K562 (cell line): ENCODE data around the gene PPP4R3A. TPM values are rescaled to one million over a fixed set of nuclear protein-coding genes. Genes with fewer than 3 reads are reported as not detected.
A peak's percentile ranks its signal among the peaks of the same experiment; 100 is the strongest.

Experiments
- ATF1 ChIP-seq, 2 experiments: fragments of 450-650 bp in 1 of 2; IDR thresholded peaks; 2 replicates each; pipeline ENCODE4 v1.6.1; 2016; ENCODE audit warnings: missing compliant biosample characterization in 1 of 2, missing genetic modification characterization in 1 of 2
- BCOR ChIP-seq: fragments of 450-650 bp; IDR thresholded peaks from 2 replicates; pipeline ENCODE4 v1.6.1; 2016
- BHLHE40 ChIP-seq: IDR thresholded peaks from 2 replicates; pipeline ENCODE4 v1.6.1; 2011; ENCODE audit warnings: low read length, improper control_type of control experiment
- C11orf30 ChIP-seq: fragments of 450-650 bp; IDR thresholded peaks from 2 replicates; pipeline ENCODE4 v1.6.1; 2016; ENCODE audit warnings: low read depth, mild to moderate bottlenecking
- HBP1 ChIP-seq: fragments of 450-650 bp; formaldehyde crosslinking; IDR thresholded peaks from 2 replicates; pipeline ENCODE4 v1.4.0; 2022; ENCODE audit warnings: missing genetic modification characterization
- HDGF ChIP-seq: fragments of 450-650 bp; IDR thresholded peaks from 2 replicates; pipeline ENCODE4 v1.6.1; 2016
- HNRNPLL ChIP-seq: fragments of 200-400 bp; formaldehyde crosslinking; IDR thresholded peaks from 2 replicates; pipeline ENCODE4 v1.6.1; 2017; ENCODE audit warnings: low read length, low read depth, mild to moderate bottlenecking; ENCODE audit not compliant: poor library complexity, severe bottlenecking
- MBD1 ChIP-seq: fragments of 250-450 bp; sonication (Bioruptor Pico); IDR thresholded peaks from 2 replicates; pipeline ENCODE4 v1.8.0; 2022; ENCODE audit warnings: inconsistent platforms
- MTF1 ChIP-seq: fragments of 250-450 bp; sonication (Bioruptor Pico); IDR thresholded peaks from 2 replicates; pipeline ENCODE4 v1.9.0; 2021; ENCODE audit warnings: moderate library complexity, mild to moderate bottlenecking, inconsistent platforms, borderline replicate concordance
- RAD51 ChIP-seq: fragments of 450-650 bp; IDR thresholded peaks from 2 replicates; pipeline ENCODE4 v1.7.1; 2016; ENCODE audit warnings: low read depth, mild to moderate bottlenecking, borderline replicate concordance
- RBM25 ChIP-seq: fragments of 200-400 bp; formaldehyde crosslinking; IDR thresholded peaks from 2 replicates; pipeline ENCODE4 v1.6.1; 2018; ENCODE audit warnings: low read length, low read depth, moderate library complexity; ENCODE audit not compliant: severe bottlenecking
- SAFB ChIP-seq: fragments of 200-400 bp; formaldehyde crosslinking; IDR thresholded peaks from 2 replicates; pipeline ENCODE4 v1.6.1; 2017; ENCODE audit warnings: low read depth, low read length, borderline replicate concordance
- TFE3 ChIP-seq: fragments of 450-650 bp; formaldehyde crosslinking; IDR thresholded peaks from 2 replicates; pipeline ENCODE4 v1.4.0; 2020; ENCODE audit warnings: mild to moderate bottlenecking, mixed read lengths
- TRIM25 ChIP-seq: fragments of 450-650 bp; IDR thresholded peaks from 2 replicates; pipeline ENCODE4 v1.7.0; 2016; ENCODE audit warnings: borderline replicate concordance
- TRIM28 ChIP-seq: fragments of 450-650 bp; IDR thresholded peaks from 2 replicates; pipeline ENCODE4 v1.6.1; 2017
- ZNF253 ChIP-seq: fragments of 250-450 bp; sonication (Bioruptor Pico); conservative IDR thresholded peaks from 2 replicates; pipeline ENCODE4 v1.6.1; 2021; ENCODE audit warnings: mild to moderate bottlenecking
- polyA plus RNA-seq, 8 experiments: library from polyadenylated mRNA; depleted of rRNA in 4 of 8; stranded (reverse) in 5 of 8; unstranded in 3 of 8; fragments of >200 nt; fragmentation: Nextera tagmentation in 2 of 8; fragmentation: Illumina TruSeq in 1 of 8; extraction: Ambion mirVana in 2 of 8; extraction: Trizol in 1 of 8; gene quantifications; 2 replicates each; pipeline versions ENCODE4 v1.2.1 to v1.2.3, GENCODE V29; 2011 to 2014; ENCODE audit warnings: inconsistent platforms in 1 of 8, missing spikeins in 1 of 8
- total RNA-seq, 7 experiments: library from RNA; depleted of rRNA in 6 of 7; stranded (reverse); fragments of >200 nt in 6 of 7; fragmentation: Illumina TruSeq in 2 of 7; extraction: Trizol in 2 of 7; gene quantifications; 2 replicates each; pipeline versions ENCODE4 v1.2.1 to v1.2.3, GENCODE V29; 2011 to 2021; ENCODE audit warnings: low replicate concordance in 1 of 7

Gene PPP4R3A
- total and polyA plus RNA-seq, 9 of the 15 experiments (the other 6 are each of a cell fraction or from before 2014, with no cell fraction given), result 9.5 to 54.9 (median 44.9) TPM

GRCh38 chr14:91413547-91414474, 96.3 kb downstream of the PPP4R3A start (continued):
- TF ChIP-seq HNRNPLL (no peak), C11orf30 (no peak), BHLHE40 (0 out of 2 replicates have a peak, but pooled peaks have one; percentile 15), TRIM25 (no peak), TFE3 (CRISPR knock-in tag) (peak; percentile 42; the same call in 1 of the 2 replicates), RAD51 (peak; percentile 71; the same call in 1 of the 2 replicates), BCOR (peak; percentile 53; the same call in 1 of the 2 replicates), ZNF253 (CRISPR knock-in tag) (no peak), HDGF (no peak), HBP1 (CRISPR knock-in tag) (no peak), TRIM28 (no peak), SAFB (no peak), RBM25 (peak; percentile 67), MTF1 (no peak), ATF1 (CRISPR knock-in tag; IDR thresholded peaks at IDR 0.05) (no peak), ATF1 (tag; IDR thresholded peaks at IDR 0.05) (no peak), MBD1 (CRISPR knock-in tag) (no peak)
